Activated B cell treated with CpG ODN at 0.5 μM for 24 hours (primary cell): Measurements from ENCODE around the gene ERC2. TPM values are rescaled to one million over a fixed set of nuclear protein-coding genes. Genes with fewer than 3 reads are reported as not detected.

Experiments used
- ATAC-seq: fragments of 200-7000 bp; cut with Tn5 transposase; one replicate; pipeline ENCODE4 v1.10.0; 2021; ENCODE audit warnings: low read depth, mild to moderate bottlenecking, moderate library complexity
- CTCF ChIA-PET: fragments of 350-600 bp; sonication (Branson Sonifier 250); formaldehyde crosslinking; loops from one replicate; lab custom pipeline; 2021; ENCODE audit warnings: antibody characterized with exemption; lab: Charles Lee
- POLR2A ChIA-PET: fragments of 350-600 bp; sonication (Branson Sonifier 250); formaldehyde crosslinking; loops from one replicate; lab custom pipeline; 2021; ENCODE audit warnings: antibody characterized with exemption; lab: Charles Lee
- DNase-seq: peaks from one replicate; pipeline ENCODE4 v3.0.0; 2022
- H3K27ac Mint-ChIP-seq: one replicate; pipeline ENCODE4 v1.8.0; 2020; ENCODE audit warnings: mixed read lengths
- H3K27me3 Mint-ChIP-seq: one replicate; pipeline ENCODE4 v1.8.0; 2021; ENCODE audit warnings: mixed read lengths
- H3K36me3 Mint-ChIP-seq: one replicate; pipeline ENCODE4 v1.8.0; 2021; ENCODE audit warnings: low read depth, mixed read lengths
- H3K4me1 Mint-ChIP-seq: one replicate; pipeline ENCODE4 v1.8.0; 2021; ENCODE audit warnings: mixed read lengths
- H3K4me3 Mint-ChIP-seq: one replicate; pipeline ENCODE4 v1.8.0; 2020; ENCODE audit warnings: mild to moderate bottlenecking, mixed read lengths
- H3K9me3 Mint-ChIP-seq: one replicate; pipeline ENCODE4 v1.8.0; 2020; ENCODE audit warnings: mixed read lengths
- intact Hi-C: fragments of 100-400 bp; cut with micrococcal nuclease; formaldehyde crosslinking; loops from one replicate; pipeline ENCODE4 v1.15.1; 2024
- total RNA-seq: library from RNA; stranded (reverse); gene quantifications from 2 replicates; pipeline ENCODE4 v1.2.3, GENCODE V29; 2022
- TF ChIP-seq, protein P1 (sequence below): fragments of 200-600 bp; IDR thresholded peaks from one replicate; pipeline ENCODE4 v1.8.0; 2022; ENCODE audit warnings: antibody characterized with exemption, mild to moderate bottlenecking

Gene ERC2
- total RNA-seq, 1 donor from 2014 or later, result not detected

GRCh38 chr3:55935241-55935640 is 533.0 kb downstream of the ERC2 start:
- no peaks in the 10 kb centered on the region for H3K4me1 Mint-ChIP-seq
- TF ChIP-seq, protein P1, sequence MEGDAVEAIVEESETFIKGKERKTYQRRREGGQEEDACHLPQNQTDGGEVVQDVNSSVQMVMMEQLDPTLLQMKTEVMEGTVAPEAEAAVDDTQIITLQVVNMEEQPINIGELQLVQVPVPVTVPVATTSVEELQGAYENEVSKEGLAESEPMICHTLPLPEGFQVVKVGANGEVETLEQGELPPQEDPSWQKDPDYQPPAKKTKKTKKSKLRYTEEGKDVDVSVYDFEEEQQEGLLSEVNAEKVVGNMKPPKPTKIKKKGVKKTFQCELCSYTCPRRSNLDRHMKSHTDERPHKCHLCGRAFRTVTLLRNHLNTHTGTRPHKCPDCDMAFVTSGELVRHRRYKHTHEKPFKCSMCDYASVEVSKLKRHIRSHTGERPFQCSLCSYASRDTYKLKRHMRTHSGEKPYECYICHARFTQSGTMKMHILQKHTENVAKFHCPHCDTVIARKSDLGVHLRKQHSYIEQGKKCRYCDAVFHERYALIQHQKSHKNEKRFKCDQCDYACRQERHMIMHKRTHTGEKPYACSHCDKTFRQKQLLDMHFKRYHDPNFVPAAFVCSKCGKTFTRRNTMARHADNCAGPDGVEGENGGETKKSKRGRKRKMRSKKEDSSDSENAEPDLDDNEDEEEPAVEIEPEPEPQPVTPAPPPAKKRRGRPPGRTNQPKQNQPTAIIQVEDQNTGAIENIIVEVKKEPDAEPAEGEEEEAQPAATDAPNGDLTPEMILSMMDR, result no peak
- no peaks in the 10 kb centered on the region for H3K9me3 Mint-ChIP-seq
- H3K27ac Mint-ChIP-seq, result no peak overlapping the region
- no peak for DNase-seq
- ChIA-PET POLR2A (no interaction called here), CTCF (no interaction called here)
- no peak for ATAC-seq
- intact Hi-C loops, result no loop called here
- no peaks in the 10 kb centered on the region for H3K27me3 Mint-ChIP-seq
- H3K4me3 Mint-ChIP-seq, result no peak overlapping the region
- no peaks in the 10 kb centered on the region for H3K36me3 Mint-ChIP-seq

DNA sequence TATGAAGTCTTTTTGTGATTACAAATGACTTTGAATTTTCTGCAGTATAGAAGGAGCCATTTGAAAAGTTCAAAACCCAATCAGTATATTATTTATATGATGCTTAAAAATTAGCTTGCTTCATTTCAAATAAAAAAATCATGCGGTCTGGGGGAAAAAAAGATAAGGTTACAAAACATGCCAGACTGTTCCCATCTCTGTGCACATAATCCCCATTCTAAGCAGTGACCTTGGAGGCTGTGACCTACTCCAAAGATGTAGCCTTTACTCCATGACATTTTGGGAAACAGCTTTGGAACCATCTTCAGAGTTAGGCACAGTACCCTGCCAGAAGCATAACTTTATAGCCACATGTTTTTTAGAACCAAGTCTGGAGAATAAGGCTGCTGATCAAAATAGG is 533.5 kb downstream of the ERC2 start:
- DNase-seq (no peak), ATAC-seq (no peak)
- H3K27ac Mint-ChIP-seq, result no peak overlapping the region
- no peaks in the 10 kb centered on the region for H3K4me1 Mint-ChIP-seq
- no peaks in the 10 kb centered on the region for H3K27me3 Mint-ChIP-seq
- CTCF ChIA-PET, result no interaction called here
- no peak overlapping the region for H3K4me3 Mint-ChIP-seq
- POLR2A ChIA-PET, result no interaction called here
- H3K9me3 Mint-ChIP-seq, result no peaks in the 10 kb centered on the region
- no peaks in the 10 kb centered on the region for H3K36me3 Mint-ChIP-seq
- TF ChIP-seq, protein P1, result no peak
- intact Hi-C loops, result no loop called here

DNA sequence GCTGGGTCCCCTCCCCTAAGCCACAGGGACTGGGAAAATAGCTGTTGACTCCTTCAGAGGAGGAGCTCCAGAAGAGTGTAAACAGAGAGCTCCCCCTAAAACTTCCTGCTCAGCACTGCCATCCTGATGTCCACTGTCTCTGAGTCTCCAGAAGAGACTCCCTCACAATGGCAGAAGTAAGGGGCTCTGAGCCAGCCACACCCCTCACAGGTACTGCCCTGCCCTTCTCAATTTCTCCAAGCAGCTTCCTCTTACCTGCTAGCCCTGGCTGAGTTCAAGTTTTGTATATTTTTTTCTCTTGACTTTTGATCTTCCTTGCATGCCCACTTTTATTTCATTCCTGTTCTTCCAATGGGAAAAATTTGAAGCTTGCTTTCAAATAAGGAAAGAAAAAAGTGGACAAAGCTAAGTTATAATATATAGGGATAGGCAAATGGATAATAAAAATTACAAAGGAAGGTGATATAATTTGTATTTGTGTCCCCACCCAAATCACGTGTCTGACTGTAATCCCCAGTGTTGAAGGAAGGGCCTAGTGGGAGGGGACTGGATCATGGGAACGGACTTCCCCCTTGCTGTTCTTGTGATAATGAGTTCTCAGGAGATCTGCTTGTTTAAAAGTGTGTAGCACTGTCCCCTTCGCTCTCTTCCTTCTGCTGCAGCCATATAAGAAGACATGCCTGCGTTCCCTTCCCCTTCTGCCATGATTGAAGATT is 539.0 kb downstream of the ERC2 start:
- POLR2A ChIA-PET, result no interaction called here
- ATAC-seq (no peak), DNase-seq (no peak)
- intact Hi-C loops, result no loop called here
- Mint-ChIP-seq H3K36me3 (no peaks in the 10 kb centered on the region), H3K4me3 (no peak overlapping the region), H3K27ac (no peak overlapping the region), H3K4me1 (no peaks in the 10 kb centered on the region), H3K27me3 (no peaks in the 10 kb centered on the region), H3K9me3 (no peaks in the 10 kb centered on the region)
- TF ChIP-seq, protein P1, result no peak
- CTCF ChIA-PET, result no interaction called here

GRCh38 chr3:55923626-55924025 is 544.6 kb downstream of the ERC2 start:
- H3K4me1 Mint-ChIP-seq, result no peaks in the 10 kb centered on the region
- ATAC-seq, result no peak
- H3K27me3 Mint-ChIP-seq, result no peaks in the 10 kb centered on the region
- DNase-seq, result no peak
- CTCF ChIA-PET, result no interaction called here
- no peak overlapping the region for H3K4me3 Mint-ChIP-seq
- intact Hi-C loops, result no loop called here
- no peak overlapping the region for H3K27ac Mint-ChIP-seq
- no peaks in the 10 kb centered on the region for H3K36me3 Mint-ChIP-seq
- POLR2A ChIA-PET, result no interaction called here
- H3K9me3 Mint-ChIP-seq, result no peaks in the 10 kb centered on the region
- TF ChIP-seq, protein P1, result no peak

DNA sequence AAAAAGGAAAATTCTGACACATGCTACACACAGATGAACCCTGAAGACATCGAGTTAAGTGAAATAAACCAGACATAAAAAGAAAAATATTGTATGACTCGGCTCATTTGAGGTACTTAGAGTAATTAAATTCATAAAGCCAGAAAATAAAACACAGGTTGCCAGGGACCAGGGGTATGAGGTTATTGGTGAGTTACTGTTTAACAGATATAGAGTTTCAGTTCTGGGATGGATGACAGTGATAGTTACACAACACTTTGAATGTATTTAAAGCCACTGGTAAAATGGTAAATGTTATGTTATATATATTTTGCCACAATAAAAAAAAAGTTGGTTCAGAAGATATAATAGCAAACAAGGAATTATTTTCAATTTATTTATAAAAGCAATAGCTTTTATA is 545.1 kb downstream of the ERC2 start:
- Mint-ChIP-seq H3K27me3 (peaks cover under 1% of the 10 kb centered on the region), H3K27ac (no peak overlapping the region), H3K36me3 (no peaks in the 10 kb centered on the region), H3K9me3 (no peaks in the 10 kb centered on the region), H3K4me1 (no peaks in the 10 kb centered on the region), H3K4me3 (no peak overlapping the region)
- POLR2A ChIA-PET, result no interaction called here
- TF ChIP-seq, protein P1, result no peak
- DNase-seq, result no peak
- CTCF ChIA-PET, result no interaction called here
- no peak for ATAC-seq
- intact Hi-C loops, result no loop called here
